Transverse colon (tissue), 3 donors: ENCODE results near the gene COL6A2.

ENCODE experiments used
- CTCF ChIP-seq, 5 experiments: fragments of 200-600 bp in 3 of 5; fragments of 450-650 bp in 2 of 5; sonication (generic) in 3 of 5; IDR thresholded peaks; 1 replicate in 2 of 5; 2 replicates in 3 of 5; pipeline ENCODE4 v1.5.1; 2016 to 2017; ENCODE audit warnings: antibody characterized with exemption in 5 of 5, inconsistent platforms in 3 of 5, mild to moderate bottlenecking in 2 of 5, moderate library complexity in 1 of 5
- EP300 ChIP-seq: sonication (generic); formaldehyde crosslinking; IDR thresholded peaks from one replicate; pipeline ENCODE4 v1.6.1; 2017; ENCODE audit warnings: antibody characterized with exemption, low read depth
- POLR2A ChIP-seq: fragments of 450-650 bp; IDR thresholded peaks from one replicate; pipeline ENCODE4 v1.6.1; 2016; ENCODE audit warnings: antibody characterized with exemption, mild to moderate bottlenecking, moderate library complexity

GRCh38 chr21:46057710-46058241, 40.1 kb upstream of the COL6A2 start:
- no peak for TF ChIP-seq CTCF (IDR thresholded peaks at IDR 0.05)
- no peak for TF ChIP-seq POLR2A
- TF ChIP-seq EP300 = no peak
